Right lobe of liver (tissue), 6 donors: ENCODE data around the gene ZAR1. TPM values are rescaled to one million over a fixed set of nuclear protein-coding genes. Genes with fewer than 3 reads are reported as not detected.
A peak's percentile ranks its signal among the peaks of the same experiment; 100 is the strongest.

Experiments used
- ATAC-seq, 4 donors: fragments of 200-7000 bp; cut with Tn5 transposase; one replicate each; pipeline ENCODE4 v1.9.1; 2020; ENCODE audit warnings: mild to moderate bottlenecking in 4 of 4, moderate library complexity in 4 of 4
- DNase-seq, 3 donors: peaks; one replicate each; pipeline ENCODE4 v3.0.0-alpha.2; 2020
- H3K27ac ChIP-seq, 3 donors: fragments of 200-600 bp; one replicate each; pipeline ENCODE4 v1.8.0; 2022
- H3K27me3 ChIP-seq, 2 donors: fragments of 200-600 bp; one replicate each; pipeline ENCODE4 v1.8.0; 2022
- H3K36me3 ChIP-seq, 4 donors: fragments of 200-600 bp; sonication (generic) in 1 of 4; one replicate each; pipeline versions ENCODE4 v1.5.1 to v1.8.0; 2017 to 2022; ENCODE audit warnings: control low read depth in 1 of 4
- H3K4me1 ChIP-seq, 4 donors: fragments of 200-600 bp; sonication (generic) in 1 of 4; one replicate each; pipeline versions ENCODE4 v1.5.1 to v1.8.0; 2017 to 2022; ENCODE audit warnings: control low read depth in 1 of 4
- H3K4me3 ChIP-seq, 3 donors: fragments of 200-600 bp; one replicate each; pipeline ENCODE4 v1.8.0; 2022
- H3K9me3 ChIP-seq, 4 donors: fragments of 200-600 bp; sonication (generic) in 1 of 4; one replicate each; pipeline versions ENCODE4 v1.5.1 to v1.8.0; 2017 to 2022; ENCODE audit warnings: control low read depth in 1 of 4
- CTCF ChIP-seq, 4 donors: fragments of 200-600 bp in 3 of 4; fragments of 450-650 bp in 1 of 4; IDR thresholded peaks; one replicate each; pipeline versions ENCODE4 v1.5.1 to v1.8.0; 2016 to 2022; ENCODE audit warnings: antibody characterized with exemption in 4 of 4, mild to moderate bottlenecking in 2 of 4
- POLR2A ChIP-seq: fragments of 450-650 bp; IDR thresholded peaks from one replicate; pipeline ENCODE4 v1.6.1; 2017; ENCODE audit warnings: antibody characterized with exemption, mild to moderate bottlenecking
- WGBS: methylation state at CpG from one replicate; pipeline ENCODE4 v1.1.6; 2018; ENCODE audit warnings: low coverage, low lambda C conversion rate; ENCODE audit not compliant: insufficient coverage; ENCODE audit errors: missing lambda C conversion rate; 5-methylcytosine and 5-hydroxymethylcytosine counted together
- intact Hi-C, 2 donors: fragments of 100-400 bp; cut with DNase I; formaldehyde crosslinking; loops; one replicate each; pipeline versions ENCODE4 v1.11.2 to v1.14.1; 2022
- total RNA-seq, 6 experiments: library from RNA; depleted of rRNA in 2 of 6; stranded (reverse); fragments of >200 nt in 2 of 6; fragmentation: NEBNext Ultra II Directional in 3 of 6; extraction: Animal tissue kit (Norgen Biotek cat#: 25700) in 3 of 6; gene quantifications; one replicate each; pipeline versions ENCODE4 v1.1.0 to v1.2.4, GENCODE V29; 2016 to 2023
- donor health status: DM: no; HTN: yes; CAD: no.
- donor health status: DM: no; HTN: no; CAD: no.
- donor health status: DM: no; HTN: no; CAD: no.
- donor health status: DM: no; HTN: yes; CAD: no.
- donor health status: DM: no; HTN: yes; CAD: no.

Gene ZAR1
- total RNA-seq, 6 experiments from 2014 or later = not detected

DNA sequence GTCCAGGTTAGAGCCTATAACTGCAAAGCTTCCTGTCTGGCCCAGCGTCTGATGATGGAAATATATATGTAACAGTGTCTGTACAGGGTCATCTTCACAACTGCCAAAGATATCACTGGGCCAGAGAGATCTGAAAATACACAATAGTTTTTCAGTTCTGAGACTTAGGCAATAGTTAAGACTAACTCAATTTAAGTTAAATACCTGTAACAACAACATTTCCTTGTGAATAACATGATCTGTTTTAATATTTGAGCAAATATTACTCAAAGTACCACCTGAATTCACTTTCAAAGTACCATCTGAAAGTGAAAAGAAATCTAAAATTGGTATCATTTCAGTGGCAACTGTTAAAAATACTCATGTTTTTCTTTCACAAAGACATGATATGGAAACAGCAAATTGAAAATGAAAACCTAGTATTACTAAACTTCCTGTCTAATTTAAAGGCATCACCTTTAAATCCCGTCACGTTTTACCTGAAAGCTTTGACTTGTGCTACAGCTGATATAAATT lies 9.6 kb downstream of the ZAR1 start:
- Histone ChIP-seq H3K27me3 (no peaks in the 10 kb centered on the region), H3K27ac (no peak overlapping the region), H3K36me3 (peaks cover 0 to 22% (median 4%) of the 10 kb centered on the region in 4 donors), H3K9me3 (no peaks in the 10 kb centered on the region), H3K4me3 (no peak overlapping the region), H3K4me1 (peaks cover 0 to 2% (median 0%) of the 10 kb centered on the region in 4 donors)
- intact Hi-C loops = no loop called here
- 75% methylated on average over 3 of the region's 3 CpGs for WGBS
- TF ChIP-seq POLR2A = no peak
- TF ChIP-seq CTCF (IDR thresholded peaks at IDR 0.05) = no peak
- DNase-seq (no peak), ATAC-seq (no peak)

DNA sequence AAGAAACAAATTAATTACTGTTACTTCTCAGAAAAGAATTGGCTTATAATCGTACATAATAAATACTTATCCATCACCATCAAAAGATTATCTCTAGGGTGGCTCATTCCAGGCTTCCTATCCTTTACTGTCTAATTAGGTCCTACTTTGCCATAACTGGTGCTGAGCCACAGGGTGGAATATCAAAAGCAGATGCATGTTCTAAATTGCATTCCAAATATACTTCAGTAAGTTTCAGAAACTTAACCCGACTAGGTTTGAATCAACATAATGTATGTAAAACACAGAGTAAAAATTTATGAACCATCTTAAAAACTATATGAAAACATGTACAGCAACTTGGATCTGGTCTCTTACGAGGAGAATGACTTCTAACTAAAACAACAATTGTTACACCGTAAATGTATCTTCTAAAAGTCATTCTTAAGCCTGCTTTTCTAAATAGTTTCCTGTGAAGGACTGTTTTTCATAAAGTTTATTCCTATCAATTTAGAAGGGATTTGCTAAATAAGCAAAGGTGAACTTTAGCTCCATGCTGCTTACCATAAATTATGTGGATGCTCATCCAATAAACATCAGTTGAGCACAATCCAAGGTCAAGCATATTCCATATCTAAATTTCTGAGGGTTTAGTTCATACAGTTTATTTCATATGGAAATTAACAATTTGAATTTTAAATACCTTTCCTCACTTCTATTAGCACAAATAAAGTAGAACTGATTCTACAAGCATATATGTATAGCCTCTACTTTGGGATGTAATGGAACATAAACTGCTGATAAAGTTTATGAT lies 13.4 kb downstream of the ZAR1 start:
- H3K36me3 ChIP-seq = peaks cover 0 to 25% (median 7%) of the 10 kb centered on the region in 4 donors

GRCh38 chr4:48504026-48504330 lies 13.9 kb downstream of the ZAR1 start:
- Histone ChIP-seq H3K27ac (no peak overlapping the region), H3K4me3 (no peak overlapping the region), H3K36me3 (peaks cover 0 to 20% (median 4%) of the 10 kb centered on the region in 4 donors), H3K4me1 (peaks cover 0 to 5% (median 0%) of the 10 kb centered on the region in 4 donors), H3K27me3 (no peaks in the 10 kb centered on the region), H3K9me3 (no peaks in the 10 kb centered on the region)
- TF ChIP-seq CTCF (IDR thresholded peaks at IDR 0.05) = no peak
- no peak for TF ChIP-seq POLR2A
- ATAC-seq (no peak), DNase-seq (no peak)
- intact Hi-C loops = no loop called here
- 97% methylated on average over 2 of the region's 2 CpGs for WGBS

More for the DNA sequence above, 13.4 kb downstream of the ZAR1 start:
- H3K4me1 ChIP-seq = peaks cover 0 to 5% (median 0%) of the 10 kb centered on the region in 4 donors
- H3K27ac ChIP-seq = no peak overlapping the region
- WGBS = 68% methylated on average over 4 of the region's 4 CpGs
- H3K27me3 ChIP-seq = no peaks in the 10 kb centered on the region
- ATAC-seq (no peak), DNase-seq (no peak)
- TF ChIP-seq CTCF (IDR thresholded peaks at IDR 0.05) (no peak), POLR2A (no peak)
- intact Hi-C loops = no loop called here
- H3K4me3 ChIP-seq = no peak overlapping the region
- no peaks in the 10 kb centered on the region for H3K9me3 ChIP-seq

DNA sequence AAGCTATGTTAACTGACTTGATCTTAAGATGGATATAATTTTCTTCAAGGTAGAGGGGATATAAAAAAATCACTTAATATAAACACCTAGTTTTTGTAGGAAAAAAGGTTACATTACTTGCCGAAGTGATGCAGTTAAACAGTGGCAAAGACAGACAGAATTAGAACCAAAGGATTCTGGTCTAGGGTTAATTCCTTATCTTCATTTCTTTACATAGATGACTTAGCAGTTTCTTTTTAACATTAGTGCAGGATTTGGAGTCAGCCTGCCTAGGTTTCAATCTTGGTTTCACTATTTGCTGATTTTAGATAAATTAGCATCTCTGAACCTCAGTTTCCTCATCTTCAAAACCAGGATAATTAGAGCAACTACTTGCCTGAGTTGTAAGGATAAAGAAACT lies 14.3 kb downstream of the ZAR1 start:
- H3K4me1 ChIP-seq = peaks cover 0 to 5% (median 0%) of the 10 kb centered on the region in 4 donors
- no peaks in the 10 kb centered on the region for H3K9me3 ChIP-seq
- WGBS = 56% methylated on average over 1 of the region's 1 CpG
- H3K27me3 ChIP-seq = no peaks in the 10 kb centered on the region
- peaks cover 0 to 16% (median 3%) of the 10 kb centered on the region in 4 donors for H3K36me3 ChIP-seq
- no peak overlapping the region for H3K27ac ChIP-seq
- no peak overlapping the region for H3K4me3 ChIP-seq
- DNase-seq (no peak), ATAC-seq (peak in 2 of 4 donors; percentile 48 to 82)
- intact Hi-C loops = no loop called here
- TF ChIP-seq POLR2A = no peak
- TF ChIP-seq CTCF (IDR thresholded peaks at IDR 0.05) = no peak
